ENCODE data around the gene UMOD.
"Not testable (repeated sequence)": the region's sequence is repeated elsewhere in the genome, so short reads cannot be mapped to it uniquely, and the experiment has no call there.

UMOD gene

GRCh38 chr16:20321671-20322070 lies 30.8 kb downstream of the UMOD start:
- DNase-seq (ENCODE audit: low read depth in 1 of 2, low spot score in 1 of 2): no peak

- DNase-seq (ENCODE audit: low read depth in 1 of 2, low spot score in 1 of 2): not testable (repeated sequence)
Observed at GRCh38 chr16:20321051-20321450, 31.5 kb downstream of the UMOD start.

DNA sequence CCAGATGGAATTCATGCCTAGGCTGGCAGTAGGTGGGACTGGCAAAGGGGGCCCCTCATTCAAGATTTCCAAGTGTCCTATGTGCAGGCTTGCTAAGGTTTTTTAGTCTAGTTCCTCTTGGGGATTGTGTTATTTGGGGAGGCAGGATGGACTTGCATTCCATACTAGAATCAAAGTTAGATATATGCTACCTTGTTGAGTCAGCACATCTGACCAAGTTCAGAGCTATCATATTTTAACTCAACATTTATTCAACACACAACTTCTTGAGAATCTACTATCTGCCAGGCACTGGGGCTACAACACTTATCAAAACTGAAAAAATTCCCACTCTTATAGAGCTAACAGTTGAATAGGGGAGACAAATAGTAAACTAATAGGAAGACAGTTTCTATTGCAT lies 31.9 kb downstream of the UMOD start:
- DNase-seq (ENCODE audit: low read depth in 1 of 2, low spot score in 1 of 2): no peak

GRCh38 chr16:20320178-20320577 lies 32.3 kb downstream of the UMOD start:
- no peak for DNase-seq (ENCODE audit: low read depth in 1 of 2, low spot score in 1 of 2)

GRCh38 chr16:20319406-20319805 lies 33.1 kb downstream of the UMOD start:
- DNase-seq (ENCODE audit: low read depth in 1 of 2, low spot score in 1 of 2): no peak

GRCh38 chr16:20318437-20318836 lies 34.1 kb downstream of the UMOD start:
- DNase-seq (ENCODE audit: low read depth in 1 of 2, low spot score in 1 of 2): no peak

- no peak for DNase-seq (ENCODE audit: low read depth in 1 of 2, low spot score in 1 of 2)
Observed at GRCh38 chr16:20318006-20318405, 34.5 kb downstream of the UMOD start.

DNA sequence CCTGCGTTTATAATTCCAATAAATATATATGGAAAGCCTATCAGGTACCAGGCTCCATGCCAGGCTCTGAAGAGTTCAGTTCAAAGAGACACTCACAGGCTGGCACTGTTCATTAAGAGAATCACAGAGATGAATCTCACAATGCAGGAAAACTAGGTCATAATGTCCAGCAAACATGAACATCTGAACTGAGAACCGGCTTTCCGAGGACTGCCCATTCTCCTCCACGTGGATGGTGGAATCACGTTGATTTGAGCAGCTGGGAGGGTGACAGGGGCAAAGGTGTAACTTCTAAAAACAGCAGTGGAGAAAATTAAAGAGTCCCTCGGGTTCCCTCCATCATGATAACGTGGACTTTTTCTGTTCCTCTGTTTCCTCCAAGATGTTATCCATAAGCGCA lies 35.4 kb downstream of the UMOD start:
- DNase-seq (ENCODE audit: low read depth in 1 of 2, low spot score in 1 of 2): no peak

- no peak for DNase-seq (ENCODE audit: low read depth in 1 of 2, low spot score in 1 of 2)
Observed at GRCh38 chr16:20316715-20317114, 35.8 kb downstream of the UMOD start.

DNA sequence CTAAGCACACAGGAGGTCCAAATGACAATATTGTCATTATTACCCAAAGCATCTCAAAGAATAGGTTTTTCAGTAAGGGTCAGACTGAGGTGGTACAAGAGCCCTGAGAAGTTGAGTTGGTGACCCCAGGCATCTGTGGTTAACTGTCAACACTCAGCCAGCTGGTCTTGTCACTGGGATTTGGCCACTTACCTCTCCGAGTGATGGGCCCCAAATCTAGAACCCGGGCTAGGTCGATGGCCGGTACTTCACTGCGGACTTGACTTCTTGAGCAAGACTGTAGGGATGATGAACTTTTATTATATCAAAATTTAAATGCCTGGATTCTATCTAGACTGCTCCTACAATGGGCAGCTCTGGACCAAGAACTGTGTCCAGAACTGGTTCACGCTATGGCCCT lies 36.8 kb downstream of the UMOD start:
- no peak for DNase-seq (ENCODE audit: low read depth in 1 of 2, low spot score in 1 of 2)

DNA sequence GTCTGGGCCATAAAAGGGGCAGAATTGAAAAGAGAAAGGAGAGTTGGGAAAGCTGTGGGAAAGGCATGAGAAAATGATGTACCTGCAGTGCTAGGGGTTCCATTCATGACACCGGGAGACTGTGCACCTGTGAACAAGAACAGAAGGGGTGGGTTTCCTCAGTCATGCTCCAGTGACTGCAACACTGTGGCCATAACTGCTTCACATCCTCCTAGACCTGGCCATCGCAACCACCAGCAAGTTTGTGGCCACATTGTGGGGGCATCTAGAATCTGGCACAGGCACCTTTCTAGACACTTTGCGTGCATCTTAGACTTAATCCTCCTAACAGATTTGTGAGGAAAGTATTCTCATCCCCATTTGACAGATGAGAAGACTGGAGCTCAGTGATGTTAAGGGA lies 37.9 kb downstream of the UMOD start:
- DNase-seq (ENCODE audit: low read depth in 1 of 2, low spot score in 1 of 2): no peak

DNA sequence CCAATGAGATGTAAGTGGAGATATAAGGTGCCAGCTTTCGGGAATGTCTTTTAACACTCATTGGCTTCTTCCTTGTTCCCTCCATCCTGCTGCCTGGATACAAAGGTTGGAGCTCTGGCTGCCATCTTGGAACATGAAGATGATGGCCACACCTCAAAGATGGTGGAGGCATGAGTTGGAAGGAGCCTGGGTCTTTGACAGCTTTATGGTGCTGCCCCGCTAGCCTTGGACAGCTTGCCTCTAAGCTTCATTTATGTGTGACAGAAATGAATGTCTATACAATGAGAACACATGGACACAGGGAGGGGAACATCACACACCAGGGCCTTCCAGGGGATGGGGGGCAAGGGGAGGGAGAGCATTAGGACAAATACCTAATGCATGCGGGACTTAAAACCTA lies 38.8 kb downstream of the UMOD start:
- DNase-seq (ENCODE audit: low read depth in 1 of 2, low spot score in 1 of 2): no peak

DNA sequence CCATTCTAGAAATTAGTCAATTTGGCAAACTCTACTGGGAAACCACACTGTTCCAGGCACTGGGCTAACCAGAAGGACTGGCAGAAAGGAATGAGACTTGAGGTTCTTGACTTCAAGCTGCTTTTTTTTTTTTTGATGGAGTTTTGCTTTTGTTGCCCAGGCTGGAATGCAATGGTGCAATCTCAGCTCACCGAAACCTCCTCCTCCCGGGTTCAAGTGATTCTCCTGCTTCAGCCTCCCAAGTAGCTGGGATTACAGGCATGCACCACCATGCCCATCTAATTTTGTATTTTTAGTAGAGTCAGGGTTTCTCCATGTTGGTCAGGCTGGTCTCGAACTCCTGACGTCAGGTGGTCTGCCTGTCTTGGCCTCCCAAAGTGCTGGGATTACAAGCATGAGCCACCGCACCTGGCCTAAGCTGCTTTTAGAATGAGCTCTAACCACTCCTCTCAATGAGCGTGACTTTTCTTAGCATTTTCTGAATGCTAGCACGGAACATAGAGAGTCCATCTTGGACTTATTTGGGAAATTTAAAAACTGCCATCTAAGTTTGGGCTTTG lies 39.9 kb downstream of the UMOD start:
- not testable (repeated sequence) for DNase-seq (ENCODE audit: low read depth in 1 of 2, low spot score in 1 of 2)

DNA sequence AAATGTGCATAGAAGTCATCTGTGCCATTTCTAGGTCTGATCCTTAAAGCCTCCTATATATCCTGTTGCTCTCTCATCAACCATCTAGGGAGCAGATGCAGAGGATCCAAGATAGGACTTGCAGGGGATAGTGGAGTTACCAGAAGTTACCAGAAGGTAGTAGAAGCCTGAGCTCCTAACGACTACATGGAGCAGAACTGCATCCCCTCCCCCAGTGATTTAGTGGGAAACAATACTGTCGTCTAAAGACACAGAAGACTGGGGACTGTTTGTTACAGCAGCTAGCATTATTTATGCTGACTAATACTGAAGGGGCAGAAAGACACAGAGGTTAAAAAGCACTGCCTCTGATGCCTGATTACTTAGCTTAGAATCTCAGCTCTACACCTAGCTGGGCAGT lies 41.0 kb downstream of the UMOD start:
- DNase-seq (ENCODE audit: low read depth in 1 of 2, low spot score in 1 of 2): no peak

DNA sequence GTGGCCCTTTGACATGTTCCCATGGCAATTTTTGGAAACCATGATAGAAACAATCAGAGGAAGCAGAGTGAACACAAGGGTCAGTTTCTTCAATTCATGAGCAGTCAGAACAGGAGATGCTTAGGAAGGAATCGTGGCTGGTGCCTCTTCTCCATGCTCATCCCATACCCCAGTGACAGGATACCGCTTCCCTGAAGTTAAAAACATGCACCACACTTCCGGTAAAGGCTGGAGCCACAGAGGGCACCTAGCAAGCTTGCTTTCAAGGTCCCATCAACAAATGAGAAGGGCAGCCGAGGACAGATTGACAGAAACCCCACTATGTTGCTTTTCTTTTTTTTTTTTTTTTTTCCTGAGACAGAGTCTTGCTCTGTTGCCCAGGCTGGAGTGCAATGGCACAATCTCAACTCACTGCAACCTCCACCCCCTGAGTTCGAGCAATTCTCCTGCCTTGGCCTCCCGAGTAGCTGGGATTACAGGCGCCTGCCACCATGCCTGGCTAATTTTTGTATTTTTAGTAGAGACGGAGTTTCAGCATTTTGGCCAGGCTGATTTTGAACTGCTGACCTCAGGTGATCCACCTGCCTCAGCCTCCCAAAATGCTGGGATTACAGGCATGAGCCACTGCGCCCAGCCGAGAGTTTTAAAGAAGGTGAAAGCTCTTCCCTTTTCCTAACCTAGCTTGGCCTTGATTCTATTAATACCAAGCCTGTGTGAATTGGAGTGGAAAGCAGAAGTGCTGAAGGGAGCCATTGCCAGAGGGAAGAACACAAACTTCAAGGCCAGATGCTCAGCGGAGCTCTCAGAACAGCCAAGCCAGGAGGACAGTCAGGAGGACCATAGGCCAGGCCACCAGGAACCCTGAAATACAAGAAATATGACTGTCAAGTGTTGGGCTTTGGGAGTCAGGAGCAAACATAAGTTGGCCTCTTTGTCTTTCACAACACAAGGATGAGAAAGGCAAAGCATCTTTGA lies 41.8 kb downstream of the UMOD start:
- DNase-seq (ENCODE audit: low read depth in 1 of 2, low spot score in 1 of 2): no peak

DNA sequence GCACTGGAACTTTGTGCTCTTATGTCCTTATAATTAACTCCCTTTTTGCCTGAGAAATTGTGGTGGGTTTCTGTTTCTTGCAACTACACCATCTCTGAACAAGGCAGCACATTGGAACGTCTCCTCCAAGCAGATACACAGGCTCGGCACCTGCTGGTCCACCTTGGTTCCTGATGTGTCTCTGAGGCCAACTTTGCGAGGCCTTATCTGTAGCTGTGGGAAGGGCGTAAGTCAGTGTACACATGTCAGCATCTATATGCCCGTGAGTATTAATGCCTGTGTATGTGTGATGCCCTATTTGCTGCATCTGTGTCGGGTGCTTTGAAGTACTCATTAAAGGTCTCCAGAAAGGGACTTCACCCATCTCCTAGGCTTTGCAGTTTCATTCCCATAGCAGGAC lies 42.7 kb downstream of the UMOD start:
- DNase-seq (ENCODE audit: low read depth in 1 of 2, low spot score in 1 of 2): no peak

GRCh38 chr16:20308801-20309590 lies 43.5 kb downstream of the UMOD start:
- no peak for DNase-seq (ENCODE audit: low read depth in 1 of 2, low spot score in 1 of 2)

DNA sequence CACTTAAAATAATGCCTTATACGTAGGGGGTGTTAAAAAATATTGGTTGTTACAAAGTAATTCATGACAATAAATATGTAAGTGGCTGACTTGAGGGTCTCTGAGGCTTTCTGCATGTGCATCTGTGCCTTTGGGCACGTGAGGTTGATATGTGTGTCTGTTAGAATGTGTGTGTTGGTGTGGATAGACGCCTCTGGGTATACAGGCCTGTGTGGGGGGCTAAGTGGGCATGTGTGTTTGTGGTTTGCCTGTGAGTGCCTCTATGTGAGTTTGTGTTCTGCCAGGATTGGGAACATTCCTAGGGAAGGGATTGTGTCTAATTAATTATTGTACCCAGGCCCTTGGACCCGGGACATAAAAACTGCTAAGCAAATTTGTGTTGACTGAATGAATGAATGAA lies 44.2 kb downstream of the UMOD start:
- no peak for DNase-seq (ENCODE audit: low read depth in 1 of 2, low spot score in 1 of 2)

GRCh38 chr16:20307791-20308190 lies 44.7 kb downstream of the UMOD start:
- DNase-seq (ENCODE audit: low read depth in 1 of 2, low spot score in 1 of 2): no peak

- DNase-seq (ENCODE audit: low read depth in 1 of 2, low spot score in 1 of 2): no peak
Observed at GRCh38 chr16:20307240-20307671, 45.3 kb downstream of the UMOD start.

GRCh38 chr16:20306401-20306800 lies 46.1 kb downstream of the UMOD start:
- no peak for DNase-seq (ENCODE audit: low read depth in 1 of 2, low spot score in 1 of 2)

- DNase-seq (ENCODE audit: low read depth in 1 of 2, low spot score in 1 of 2): no peak
Observed at GRCh38 chr16:20303012-20303411, 49.5 kb downstream of the UMOD start.

Data from activated T-helper 1 cell treated with anti-CD3 and anti-CD28 coated beads, Interleukin-2, amount 50 U/mL, for 16 hours (primary cell).